GM19452 (cell line): ENCODE results near the gene ENPEP.
A peak's percentile ranks its signal among the peaks of the same experiment; 100 is the strongest.
"Not testable (repeated sequence)": the region's sequence is repeated elsewhere in the genome, so short reads cannot be mapped to it uniquely, and the experiment has no call there.

Experiments
- ATAC-seq: cut with Tn5 transposase; IDR thresholded peaks from one replicate; pipeline ENCODE4 v1.9.1; 2021; ENCODE audit not compliant: unreplicated experiment

ENPEP gene

GRCh38 chr4:110483516-110483915 lies 7.6 kb downstream of the ENPEP start:
- no peak for ATAC-seq

GRCh38 chr4:110484029-110484428 lies 8.1 kb downstream of the ENPEP start:
- peak; percentile 98 for ATAC-seq

GRCh38 chr4:110484767-110485166 lies 8.8 kb downstream of the ENPEP start:
- peak; percentile 26 for ATAC-seq

GRCh38 chr4:110485452-110485851 lies 9.5 kb downstream of the ENPEP start:
- ATAC-seq, result no peak

- ATAC-seq, result no peak
Measured at GRCh38 chr4:110486256-110486655, 10.3 kb downstream of the ENPEP start.

GRCh38 chr4:110486850-110487249 lies 10.9 kb downstream of the ENPEP start:
- ATAC-seq, result not testable (repeated sequence)

GRCh38 chr4:110487873-110488272 lies 11.9 kb downstream of the ENPEP start:
- no peak for ATAC-seq

- no peak for ATAC-seq
Measured at GRCh38 chr4:110489901-110490508, 14.1 kb downstream of the ENPEP start.

GRCh38 chr4:110492522-110492921 lies 16.6 kb downstream of the ENPEP start:
- ATAC-seq, result peak; percentile 61

GRCh38 chr4:110493520-110493919 lies 17.6 kb downstream of the ENPEP start:
- no peak for ATAC-seq

- no peak for ATAC-seq
Measured at GRCh38 chr4:110498420-110498819, 22.5 kb downstream of the ENPEP start.

GRCh38 chr4:110499126-110499525 lies 23.2 kb downstream of the ENPEP start:
- no peak for ATAC-seq

- no peak for ATAC-seq
Measured at GRCh38 chr4:110501826-110502225, 25.9 kb downstream of the ENPEP start.

- no peak for ATAC-seq
Measured at GRCh38 chr4:110503270-110504083, 27.5 kb downstream of the ENPEP start.

GRCh38 chr4:110504084-110504435 lies 28.1 kb downstream of the ENPEP start:
- ATAC-seq, result no peak

GRCh38 chr4:110505440-110505839 lies 29.5 kb downstream of the ENPEP start:
- no peak for ATAC-seq

GRCh38 chr4:110508827-110509710 lies 33.1 kb downstream of the ENPEP start:
- ATAC-seq, result no peak

GRCh38 chr4:110510277-110510676 lies 34.3 kb downstream of the ENPEP start:
- ATAC-seq, result no peak

- ATAC-seq, result peak; percentile 58
Measured at GRCh38 chr4:110510955-110511544, 35.1 kb downstream of the ENPEP start.

- no peak for ATAC-seq
Measured at GRCh38 chr4:110512901-110513300, 36.9 kb downstream of the ENPEP start.

GRCh38 chr4:110514889-110515479 lies 39.0 kb downstream of the ENPEP start:
- no peak for ATAC-seq
